Measurements from ENCODE around the gene AMN1.
"Not testable (repeated sequence)": the region's sequence is repeated elsewhere in the genome, so short reads cannot be mapped to it uniquely, and the experiment has no call there.

The AMN1 gene

GRCh38 chr12:31687101-31687527 lies 41.7 kb downstream of the AMN1 start:
- TF ChIP-seq ZFX (IDR thresholded peaks at IDR 0.05; ENCODE audit: borderline replicate concordance) (no peak), CTCF (IDR thresholded peaks at IDR 0.05) (no peak)
- no peak overlapping the region for H3K27ac ChIP-seq

- no peak for TF ChIP-seq CTCF (IDR thresholded peaks at IDR 0.05)
- no peak overlapping the region for H3K27ac ChIP-seq
These were observed 43.0 kb downstream of the AMN1 start for GRCh38 chr12:31685801-31686200.

GRCh38 chr12:31682136-31682962 lies 46.5 kb downstream of the AMN1 start:
- TF ChIP-seq CTCF (IDR thresholded peaks at IDR 0.05) (peak; percentile 96), ZFX (IDR thresholded peaks at IDR 0.05; ENCODE audit: borderline replicate concordance) (no peak)
- H3K27ac ChIP-seq = no peak overlapping the region

- no peak overlapping the region for H3K27ac ChIP-seq
- TF ChIP-seq ZFX (IDR thresholded peaks at IDR 0.05; ENCODE audit: borderline replicate concordance) = no peak
- no peak for TF ChIP-seq CTCF (IDR thresholded peaks at IDR 0.05)
These were observed 56.3 kb downstream of the AMN1 start for GRCh38 chr12:31672521-31672920.

GRCh38 chr12:31669582-31669981 lies 59.2 kb downstream of the AMN1 start:
- H3K27ac ChIP-seq = not testable (repeated sequence)

GRCh38 chr12:31669020-31669419 lies 59.8 kb downstream of the AMN1 start:
- no peak for TF ChIP-seq ZFX (IDR thresholded peaks at IDR 0.05; ENCODE audit: borderline replicate concordance)
- TF ChIP-seq CTCF (IDR thresholded peaks at IDR 0.05) = no peak
- H3K27ac ChIP-seq = no peak overlapping the region

GRCh38 chr12:31664038-31664437 lies 64.8 kb downstream of the AMN1 start:
- no peak overlapping the region for H3K27ac ChIP-seq
- TF ChIP-seq ZFX (IDR thresholded peaks at IDR 0.05; ENCODE audit: borderline replicate concordance) = no peak
- no peak for TF ChIP-seq CTCF (IDR thresholded peaks at IDR 0.05)

- no peak overlapping the region for H3K27ac ChIP-seq
- TF ChIP-seq CTCF (IDR thresholded peaks at IDR 0.05) (no peak), ZFX (IDR thresholded peaks at IDR 0.05; ENCODE audit: borderline replicate concordance) (no peak)
These were observed 65.2 kb downstream of the AMN1 start for GRCh38 chr12:31663576-31663975.
